Loucy (cell line): ENCODE measurements around the gene GTPBP4.

Experiments
- H2AFZ ChIP-seq: fragments of 200-600 bp; sonication (generic); 2 replicates; pipeline ENCODE4 v1.6.0; 2016; ENCODE audit warnings: antibody characterized with exemption, mild to moderate bottlenecking, low read length, moderate library complexity
- H3F3A ChIP-seq: fragments of 200-600 bp; 2 replicates; pipeline ENCODE4 v1.6.0; 2016; ENCODE audit warnings: antibody characterized with exemption, low read depth, mild to moderate bottlenecking
- H3K27me3 ChIP-seq: fragments of 200-600 bp; sonication (generic); 2 replicates; pipeline ENCODE4 v1.6.1; 2014; ENCODE audit warnings: low read length, mild to moderate bottlenecking; ENCODE audit not compliant: insufficient read depth, poor library complexity, severe bottlenecking
- H3K36me3 ChIP-seq: fragments of 200-600 bp; sonication (generic); 2 replicates; pipeline ENCODE4 v1.6.1; 2016; ENCODE audit warnings: low read length; ENCODE audit not compliant: insufficient read depth
- H3K4me1 ChIP-seq: fragments of 200-600 bp; sonication (generic); 2 replicates; pipeline ENCODE4 v1.5.1; 2014; ENCODE audit warnings: low read length, mild to moderate bottlenecking; ENCODE audit not compliant: insufficient read depth, poor library complexity, severe bottlenecking
- H3K4me2 ChIP-seq: fragments of 200-600 bp; sonication (generic); 2 replicates; pipeline ENCODE4 v1.6.0; 2014; ENCODE audit warnings: antibody characterized with exemption, low read length, low read depth, mild to moderate bottlenecking; ENCODE audit not compliant: poor library complexity, severe bottlenecking
- H3K4me3 ChIP-seq: fragments of 200-600 bp; sonication (generic); 2 replicates; pipeline ENCODE4 v1.5.1; 2014; ENCODE audit warnings: low read length, mild to moderate bottlenecking, mixed read lengths; ENCODE audit not compliant: poor library complexity, severe bottlenecking
- H3K79me2 ChIP-seq: fragments of 200-600 bp; sonication (generic); 2 replicates; pipeline ENCODE4 v1.6.1; 2014; ENCODE audit warnings: low read length; ENCODE audit not compliant: insufficient read depth
- H3K9ac ChIP-seq: fragments of 200-600 bp; sonication (generic); 2 replicates; pipeline ENCODE4 v1.6.0; 2014; ENCODE audit warnings: mild to moderate bottlenecking, low read depth, low read length, moderate library complexity; ENCODE audit not compliant: poor library complexity, severe bottlenecking
- H3K9me2 ChIP-seq: fragments of 200-600 bp; sonication (generic); replicated peaks from 2 replicates; pipeline ENCODE4 v1.6.1; 2016; ENCODE audit warnings: low read depth, low read length, mixed read lengths
- H3K9me3 ChIP-seq: fragments of 200-600 bp; sonication (generic); 2 replicates; pipeline ENCODE4 v1.6.1; 2014; ENCODE audit warnings: mild to moderate bottlenecking, antibody characterized with exemption, low read length, low read depth; ENCODE audit not compliant: insufficient read depth
- H4K20me1 ChIP-seq: fragments of 200-600 bp; sonication (generic); 2 replicates; pipeline ENCODE4 v1.6.0; 2014; ENCODE audit warnings: antibody characterized with exemption, low read length, mild to moderate bottlenecking; ENCODE audit not compliant: insufficient read depth, poor library complexity, severe bottlenecking
- CTCF ChIP-seq: fragments of 200-600 bp; sonication (generic); conservative IDR thresholded peaks from 2 replicates; pipeline ENCODE4 v1.5.1; 2014; ENCODE audit warnings: mild to moderate bottlenecking, antibody characterized with exemption, low read length
- EZH2phosphoT487 ChIP-seq: fragments of 200-600 bp; IDR thresholded peaks from 2 replicates; pipeline ENCODE4 v1.6.1; 2018; ENCODE audit warnings: antibody characterized with exemption, mild to moderate bottlenecking, moderate library complexity, borderline replicate concordance

GTPBP4 gene

GRCh38 chr10:987870-988666, at the start of gene GTPBP4:
Gene GTPBP4 (plus strand): TSS chr10:988434. CDS start chr10:988480, 46 bp downstream.
- peak within 1 kb of the TSS; percentile 91 for H2AFZ ChIP-seq
- TF ChIP-seq EZH2phosphoT487 (no peak), CTCF (peak; percentile 64)
- peaks cover 4% of the 10 kb centered on the region for H3K27me3 ChIP-seq
- H3K4me2 ChIP-seq, result peak within 1 kb of the TSS; percentile 85
- no peaks in the 10 kb centered on the region for H3K9me3 ChIP-seq
- peaks cover 54% of the 10 kb centered on the region for H3K79me2 ChIP-seq
- peaks cover 27% of the 10 kb centered on the region for H4K20me1 ChIP-seq
- peaks cover 8% of the 10 kb centered on the region; the same call in 1 of the 2 replicates for H3K36me3 ChIP-seq
- H3K9me2 ChIP-seq, result no peaks in the 10 kb centered on the region
- H3F3A ChIP-seq, result no peaks in the 10 kb centered on the region
- H3K9ac ChIP-seq, result peak within 1 kb of the TSS; percentile 94
- peak within 1 kb of the TSS; percentile 100 for H3K4me3 ChIP-seq
- H3K4me1 ChIP-seq, result peaks cover 32% of the 10 kb centered on the region

- peaks cover 10% of the 10 kb centered on the region for H3F3A ChIP-seq
- H3K79me2 ChIP-seq, result no peaks in the 10 kb centered on the region
- no peaks in the 10 kb centered on the region for H3K27me3 ChIP-seq
- no peaks in the 10 kb centered on the region for H3K9me2 ChIP-seq
- no peaks in the 10 kb centered on the region for H4K20me1 ChIP-seq
- H3K4me1 ChIP-seq, result peaks cover 23% of the 10 kb centered on the region
- peak overlapping the region; percentile 91 for H2AFZ ChIP-seq
- H3K9ac ChIP-seq, result peak overlapping the region; percentile 76
- peak overlapping the region; percentile 79 for H3K4me2 ChIP-seq
- peak overlapping the region; percentile 52 for H3K4me3 ChIP-seq
- no peaks in the 10 kb centered on the region for H3K36me3 ChIP-seq
- TF ChIP-seq EZH2phosphoT487, result no peak
- no peak for TF ChIP-seq CTCF
- no peaks in the 10 kb centered on the region for H3K9me3 ChIP-seq
Observed at GRCh38 chr10:938941-939678, 49.1 kb upstream of the GTPBP4 start.

DNA sequence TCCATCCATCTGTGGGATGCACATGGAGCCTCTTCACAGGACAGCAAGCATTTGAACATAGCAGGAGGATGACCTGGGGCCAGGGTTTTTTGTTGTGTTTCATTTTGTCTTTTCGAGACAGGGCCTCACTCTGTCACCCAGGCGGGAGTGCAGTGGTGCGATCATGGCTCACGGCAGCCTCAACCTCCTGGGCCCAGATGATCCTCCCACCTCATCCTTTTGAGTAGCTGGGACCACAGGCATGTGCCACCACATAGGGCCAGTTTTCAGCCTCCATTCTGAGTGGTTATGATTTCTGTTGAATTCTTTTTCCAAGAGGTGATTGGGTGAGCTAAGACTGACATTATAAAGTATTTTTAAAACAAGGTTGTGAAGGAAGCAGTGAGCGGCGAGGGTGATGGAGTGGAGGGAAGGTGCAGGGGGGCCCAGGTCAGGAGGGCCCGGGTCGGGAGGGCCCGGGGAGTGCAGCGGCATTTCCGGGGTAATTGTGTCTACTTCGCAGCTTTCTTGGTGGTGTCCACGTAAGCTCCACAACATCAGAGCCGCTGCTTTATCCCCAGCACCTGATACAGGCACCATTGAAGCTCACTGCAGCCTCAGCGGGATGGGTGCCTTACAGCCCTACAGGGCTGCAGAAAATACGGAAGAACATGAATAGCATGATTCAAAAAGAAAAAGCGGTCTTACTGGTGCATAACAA, 44.8 kb upstream of the GTPBP4 start:
- H3F3A ChIP-seq, result peaks cover 10% of the 10 kb centered on the region
- H2AFZ ChIP-seq, result no peak overlapping the region
- no peak overlapping the region for H3K4me3 ChIP-seq
- no peaks in the 10 kb centered on the region for H3K27me3 ChIP-seq
- H3K79me2 ChIP-seq, result no peaks in the 10 kb centered on the region
- H3K36me3 ChIP-seq, result no peaks in the 10 kb centered on the region
- TF ChIP-seq EZH2phosphoT487 (no peak), CTCF (no peak)
- H3K4me1 ChIP-seq, result peaks cover 25% of the 10 kb centered on the region
- no peaks in the 10 kb centered on the region for H3K9me3 ChIP-seq
- no peaks in the 10 kb centered on the region for H3K9me2 ChIP-seq
- H3K4me2 ChIP-seq, result no peak overlapping the region
- no peak overlapping the region for H3K9ac ChIP-seq
- no peaks in the 10 kb centered on the region for H4K20me1 ChIP-seq
